Measurements from ENCODE around the gene TXK. TPM values are rescaled to one million over a fixed set of nuclear protein-coding genes. Genes with fewer than 3 reads are reported as not detected.

Gene TXK
- total RNA-seq, 6 experiments from 2014 or later, result 0.62 to 2.5 (median 1.5) TPM

- Histone ChIP-seq H3K4me1 (peaks cover 0 to 40% (median 13%) of the 10 kb centered on the region in 4 donors), H3K9me3 (no peaks in the 10 kb centered on the region), H3K36me3 (no peaks in the 10 kb centered on the region), H3K27ac (peak overlapping the region; percentile 31 to 73 (median 69)), H3K27me3 (no peaks in the 10 kb centered on the region), H3K4me3 (peak overlapping the region in 1 of 3 donors; percentile 8)
- TF ChIP-seq POLR2A (IDR thresholded peaks at IDR 0.05), result no peak
- TF ChIP-seq, protein P1, sequence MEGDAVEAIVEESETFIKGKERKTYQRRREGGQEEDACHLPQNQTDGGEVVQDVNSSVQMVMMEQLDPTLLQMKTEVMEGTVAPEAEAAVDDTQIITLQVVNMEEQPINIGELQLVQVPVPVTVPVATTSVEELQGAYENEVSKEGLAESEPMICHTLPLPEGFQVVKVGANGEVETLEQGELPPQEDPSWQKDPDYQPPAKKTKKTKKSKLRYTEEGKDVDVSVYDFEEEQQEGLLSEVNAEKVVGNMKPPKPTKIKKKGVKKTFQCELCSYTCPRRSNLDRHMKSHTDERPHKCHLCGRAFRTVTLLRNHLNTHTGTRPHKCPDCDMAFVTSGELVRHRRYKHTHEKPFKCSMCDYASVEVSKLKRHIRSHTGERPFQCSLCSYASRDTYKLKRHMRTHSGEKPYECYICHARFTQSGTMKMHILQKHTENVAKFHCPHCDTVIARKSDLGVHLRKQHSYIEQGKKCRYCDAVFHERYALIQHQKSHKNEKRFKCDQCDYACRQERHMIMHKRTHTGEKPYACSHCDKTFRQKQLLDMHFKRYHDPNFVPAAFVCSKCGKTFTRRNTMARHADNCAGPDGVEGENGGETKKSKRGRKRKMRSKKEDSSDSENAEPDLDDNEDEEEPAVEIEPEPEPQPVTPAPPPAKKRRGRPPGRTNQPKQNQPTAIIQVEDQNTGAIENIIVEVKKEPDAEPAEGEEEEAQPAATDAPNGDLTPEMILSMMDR (IDR thresholded peaks at IDR 0.05), result no peak
- ATAC-seq (peak; percentile 58 to 84 (median 68)), DNase-seq (no peak)
- 21% methylated on average over 3 of the region's 3 CpGs for whole genome bisulfite sequencing (ENCODE audit: insufficient coverage, low coverage, low lambda C conversion rate, missing lambda C conversion rate)
- intact Hi-C loops (cut with DNase I), result no loop called here
Measured at GRCh38 chr4:48042979-48043461, 91.0 kb downstream of the TXK start.

DNA sequence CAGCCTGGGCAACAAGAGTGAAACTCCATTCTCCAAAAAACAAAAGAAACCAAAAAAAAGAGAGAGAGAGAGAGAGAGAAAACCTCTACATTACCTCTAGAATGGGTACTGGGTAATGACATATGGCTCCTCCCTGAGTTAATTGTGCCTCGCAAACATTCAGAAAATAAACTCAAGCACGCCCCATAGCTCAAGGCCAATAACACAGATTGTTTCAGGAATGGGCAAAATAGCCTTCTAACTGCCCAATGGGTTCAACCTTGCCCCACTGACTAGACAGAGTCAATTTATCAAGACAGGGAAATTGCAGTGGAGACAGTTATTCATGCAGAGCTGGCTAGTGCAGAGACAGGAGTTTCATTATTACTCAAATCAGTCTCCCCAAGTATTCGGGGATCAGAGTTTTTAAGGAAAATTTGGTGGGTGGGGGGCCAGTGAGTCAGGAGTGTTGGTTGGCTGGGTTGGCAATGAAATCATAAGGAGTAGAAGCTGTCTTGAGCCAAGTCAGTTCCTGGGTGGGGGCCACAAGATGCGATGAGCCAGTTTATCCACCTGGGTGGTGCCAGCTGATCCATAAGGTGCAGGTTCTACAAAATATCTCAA is 92.4 kb downstream of the TXK start:
- H3K27me3 ChIP-seq, result no peaks in the 10 kb centered on the region
- H3K4me1 ChIP-seq, result peaks cover 0 to 28% (median 8%) of the 10 kb centered on the region in 4 donors
- H3K27ac ChIP-seq, result no peak overlapping the region
- no peaks in the 10 kb centered on the region for H3K36me3 ChIP-seq
- H3K9me3 ChIP-seq, result no peaks in the 10 kb centered on the region
- DNase-seq (no peak), ATAC-seq (no peak)
- no peak for TF ChIP-seq POLR2A (IDR thresholded peaks at IDR 0.05)
- TF ChIP-seq, protein P1 (IDR thresholded peaks at IDR 0.05), result no peak
- no peak overlapping the region for H3K4me3 ChIP-seq
- 100% methylated on average over 4 of the region's 4 CpGs for WGBS (ENCODE audit: insufficient coverage, low coverage, low lambda C conversion rate, missing lambda C conversion rate)
- intact Hi-C loops (cut with DNase I), result no loop called here

DNA sequence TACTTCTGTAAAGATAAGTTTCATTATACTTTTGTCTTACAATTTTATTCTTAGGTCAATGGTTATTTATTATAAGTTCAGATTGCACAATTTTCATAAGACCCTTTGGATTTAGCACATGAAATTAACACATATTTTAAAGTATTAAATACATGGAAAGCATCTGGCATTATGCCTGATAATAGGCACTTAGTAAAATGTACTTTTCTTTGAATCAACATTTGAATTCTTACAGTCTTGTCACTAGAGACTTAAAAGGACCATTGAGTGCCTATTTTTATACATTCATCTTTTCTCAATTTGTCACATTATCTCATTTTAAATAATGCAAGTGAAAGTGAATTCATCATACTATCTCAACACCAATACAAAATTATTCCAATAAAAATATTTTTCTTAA is 94.5 kb downstream of the TXK start:
- Histone ChIP-seq H3K4me3 (no peak overlapping the region), H3K4me1 (peaks cover 0 to 28% (median 8%) of the 10 kb centered on the region in 4 donors), H3K27me3 (no peaks in the 10 kb centered on the region), H3K36me3 (no peaks in the 10 kb centered on the region), H3K9me3 (no peaks in the 10 kb centered on the region), H3K27ac (no peak overlapping the region)
- DNase-seq (no peak), ATAC-seq (no peak)
- TF ChIP-seq POLR2A (IDR thresholded peaks at IDR 0.05), result no peak
- intact Hi-C loops (cut with DNase I), result no loop called here

DNA sequence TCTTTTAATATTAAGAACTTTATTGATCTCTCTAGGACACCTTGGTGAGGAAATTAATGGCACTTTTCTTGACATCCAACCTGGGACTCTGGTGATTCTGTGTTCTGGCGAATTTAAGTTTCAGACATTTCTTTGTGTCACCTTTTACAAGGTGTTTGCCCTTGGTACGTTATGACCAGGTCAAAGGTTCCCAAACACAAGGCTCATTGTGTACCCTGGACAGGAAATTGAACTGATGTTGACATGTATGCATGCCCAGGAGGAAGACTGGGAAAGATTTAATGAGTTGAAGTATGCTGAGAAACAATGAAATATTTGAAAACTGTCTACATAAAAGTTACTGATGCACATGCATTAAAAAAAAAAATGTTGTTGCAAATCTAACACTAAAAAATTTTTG is 95.4 kb downstream of the TXK start:
- Histone ChIP-seq H3K9me3 (no peaks in the 10 kb centered on the region), H3K27ac (peak overlapping the region in 2 of 3 donors; percentile 11 to 20), H3K4me3 (no peak overlapping the region), H3K4me1 (peaks cover 0 to 29% (median 8%) of the 10 kb centered on the region in 4 donors), H3K36me3 (no peaks in the 10 kb centered on the region), H3K27me3 (no peaks in the 10 kb centered on the region)
- intact Hi-C loops (cut with DNase I), result no loop called here
- peak; percentile 66 to 73 (median 70) for ATAC-seq
- no peak for TF ChIP-seq POLR2A (IDR thresholded peaks at IDR 0.05)
- TF ChIP-seq, protein P1 (IDR thresholded peaks at IDR 0.05), result no peak
- DNase-seq, result no peak
- WGBS (ENCODE audit: insufficient coverage, low coverage, low lambda C conversion rate, missing lambda C conversion rate), result 6% methylated on average over 2 of the region's 2 CpGs

- DNase-seq (no peak), ATAC-seq (no peak)
- Histone ChIP-seq H3K4me1 (peaks cover 0 to 33% (median 6%) of the 10 kb centered on the region in 4 donors), H3K27me3 (no peaks in the 10 kb centered on the region), H3K9me3 (no peaks in the 10 kb centered on the region), H3K36me3 (no peaks in the 10 kb centered on the region), H3K4me3 (no peak overlapping the region), H3K27ac (no peak overlapping the region)
- WGBS (ENCODE audit: insufficient coverage, low coverage, low lambda C conversion rate, missing lambda C conversion rate), result 85% methylated on average over 2 of the region's 2 CpGs
- TF ChIP-seq POLR2A (IDR thresholded peaks at IDR 0.05), result no peak
- TF ChIP-seq, protein P1 (IDR thresholded peaks at IDR 0.05), result no peak
- intact Hi-C loops (cut with DNase I), result no loop called here
Measured at GRCh38 chr4:48037117-48037462, 97.0 kb downstream of the TXK start.

Measured in right lobe of liver (tissue), 6 donors.